ENCODE data around the gene ICAM4. TPM values are rescaled to one million over a fixed set of nuclear protein-coding genes. Genes with fewer than 3 reads are reported as not detected.

The ICAM4 gene
- total and polyA plus RNA-seq, 2 of the 13 experiments (the other 11 are each of a cell fraction or from before 2014, with no cell fraction given): 2.9 to 4.0 TPM

DNA sequence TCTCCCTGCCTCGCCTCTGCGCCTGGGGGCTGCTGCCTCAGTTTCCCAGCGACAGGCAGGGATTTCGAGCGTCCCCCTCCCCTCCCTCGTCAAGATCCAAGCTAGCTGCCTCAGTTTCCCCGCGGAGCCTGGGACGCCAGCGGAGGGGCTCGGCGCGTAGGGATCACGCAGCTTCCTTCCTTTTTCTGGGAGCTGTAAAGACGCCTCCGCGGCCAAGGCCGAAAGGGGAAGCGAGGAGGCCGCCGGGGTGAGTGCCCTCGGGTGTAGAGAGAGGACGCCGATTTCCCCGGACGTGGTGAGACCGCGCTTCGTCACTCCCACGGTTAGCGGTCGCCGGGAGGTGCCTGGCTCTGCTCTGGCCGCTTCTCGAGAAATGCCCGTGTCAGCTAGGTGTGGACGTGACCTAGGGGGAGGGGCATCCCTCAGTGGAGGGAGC lies 16.6 kb upstream of the ICAM4 start (continued):
- TF ChIP-seq, protein P1, sequence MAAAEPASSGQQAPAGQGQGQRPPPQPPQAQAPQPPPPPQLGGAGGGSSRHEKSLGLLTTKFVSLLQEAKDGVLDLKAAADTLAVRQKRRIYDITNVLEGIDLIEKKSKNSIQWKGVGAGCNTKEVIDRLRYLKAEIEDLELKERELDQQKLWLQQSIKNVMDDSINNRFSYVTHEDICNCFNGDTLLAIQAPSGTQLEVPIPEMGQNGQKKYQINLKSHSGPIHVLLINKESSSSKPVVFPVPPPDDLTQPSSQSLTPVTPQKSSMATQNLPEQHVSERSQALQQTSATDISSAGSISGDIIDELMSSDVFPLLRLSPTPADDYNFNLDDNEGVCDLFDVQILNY (CRISPR knock-in tag; conservative IDR thresholded peaks at IDR 0.05): no peak
- TF ChIP-seq MEIS1 (CRISPR knock-in tag; IDR thresholded peaks at IDR 0.05; ENCODE audit: borderline replicate concordance) (0 out of 2 replicates have a peak, but pooled peaks have one; percentile 6), YEATS4 (CRISPR knock-in tag; IDR thresholded peaks at IDR 0.05; ENCODE audit: borderline replicate concordance) (no peak), ZNF335 (CRISPR knock-in tag; IDR thresholded peaks at IDR 0.05) (no peak), SIX4 (CRISPR knock-in tag; IDR thresholded peaks at IDR 0.05) (no peak), ZNF780A (CRISPR knock-in tag; IDR thresholded peaks at IDR 0.05) (0 out of 2 replicates have a peak, but pooled peaks have one; percentile 17), MEF2D (CRISPR knock-in tag; IDR thresholded peaks at IDR 0.05) (0 out of 2 replicates have a peak, but pooled peaks have one; percentile 8), MYNN (CRISPR knock-in tag; IDR thresholded peaks at IDR 0.05; ENCODE audit: low read depth) (no peak), CAMTA2 (CRISPR knock-in tag; IDR thresholded peaks at IDR 0.05; ENCODE audit: borderline replicate concordance) (no peak), ZBTB38 (CRISPR knock-in tag; IDR thresholded peaks at IDR 0.05) (peak; percentile 96; the same call in 1 of the 2 replicates), RFX5 (IDR thresholded peaks at IDR 0.05; ENCODE audit: low read depth, low read length) (no peak), PRMT3 (CRISPR knock-in tag; IDR thresholded peaks at IDR 0.05; ENCODE audit: borderline replicate concordance, low read depth) (no peak), ZNF577 (CRISPR knock-in tag; IDR thresholded peaks at IDR 0.05; ENCODE audit: borderline replicate concordance, low read depth) (no peak), ZNF530 (CRISPR knock-in tag; IDR thresholded peaks at IDR 0.05; ENCODE audit: low read depth) (no peak), IRF2 (CRISPR knock-in tag; IDR thresholded peaks at IDR 0.05) (no peak), ATAD3A (CRISPR knock-in tag; IDR thresholded peaks at IDR 0.05) (no peak), SIX1 (CRISPR knock-in tag; IDR thresholded peaks at IDR 0.05; ENCODE audit: borderline replicate concordance) (no peak), SMAD1 (CRISPR knock-in tag; IDR thresholded peaks at IDR 0.05; ENCODE audit: borderline replicate concordance, low read depth) (no peak), SATB2 (CRISPR knock-in tag; IDR thresholded peaks at IDR 0.05) (no peak), ZNF205 (CRISPR knock-in tag; IDR thresholded peaks at IDR 0.05) (no peak), ZNF709 (CRISPR knock-in tag; IDR thresholded peaks at IDR 0.05) (no peak), ZNF343 (CRISPR knock-in tag; IDR thresholded peaks at IDR 0.05) (no peak), PPARG (CRISPR knock-in tag; conservative IDR thresholded peaks at IDR 0.05) (no peak), KLF9 (CRISPR knock-in tag; IDR thresholded peaks at IDR 0.05; ENCODE audit: low read depth) (no peak), ZBTB8A (CRISPR knock-in tag; IDR thresholded peaks at IDR 0.05; ENCODE audit: borderline replicate concordance, low read depth) (no peak)
- TF ChIP-seq, protein P2, sequence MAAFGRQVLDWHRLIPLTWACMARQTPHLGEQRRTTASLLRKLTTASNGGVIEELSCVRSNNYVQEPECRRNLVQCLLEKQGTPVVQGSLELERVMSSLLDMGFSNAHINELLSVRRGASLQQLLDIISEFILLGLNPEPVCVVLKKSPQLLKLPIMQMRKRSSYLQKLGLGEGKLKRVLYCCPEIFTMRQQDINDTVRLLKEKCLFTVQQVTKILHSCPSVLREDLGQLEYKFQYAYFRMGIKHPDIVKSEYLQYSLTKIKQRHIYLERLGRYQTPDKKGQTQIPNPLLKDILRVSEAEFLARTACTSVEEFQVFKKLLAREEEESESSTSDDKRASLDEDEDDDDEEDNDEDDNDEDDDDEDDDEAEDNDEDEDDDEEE (CRISPR knock-in tag; IDR thresholded peaks at IDR 0.05): no peak
- TF ChIP-seq, protein P3, sequence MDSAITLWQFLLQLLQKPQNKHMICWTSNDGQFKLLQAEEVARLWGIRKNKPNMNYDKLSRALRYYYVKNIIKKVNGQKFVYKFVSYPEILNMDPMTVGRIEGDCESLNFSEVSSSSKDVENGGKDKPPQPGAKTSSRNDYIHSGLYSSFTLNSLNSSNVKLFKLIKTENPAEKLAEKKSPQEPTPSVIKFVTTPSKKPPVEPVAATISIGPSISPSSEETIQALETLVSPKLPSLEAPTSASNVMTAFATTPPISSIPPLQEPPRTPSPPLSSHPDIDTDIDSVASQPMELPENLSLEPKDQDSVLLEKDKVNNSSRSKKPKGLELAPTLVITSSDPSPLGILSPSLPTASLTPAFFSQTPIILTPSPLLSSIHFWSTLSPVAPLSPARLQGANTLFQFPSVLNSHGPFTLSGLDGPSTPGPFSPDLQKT (CRISPR knock-in tag; IDR thresholded peaks at IDR 0.05; ENCODE audit: borderline replicate concordance): no peak
- TF ChIP-seq, protein P4, sequence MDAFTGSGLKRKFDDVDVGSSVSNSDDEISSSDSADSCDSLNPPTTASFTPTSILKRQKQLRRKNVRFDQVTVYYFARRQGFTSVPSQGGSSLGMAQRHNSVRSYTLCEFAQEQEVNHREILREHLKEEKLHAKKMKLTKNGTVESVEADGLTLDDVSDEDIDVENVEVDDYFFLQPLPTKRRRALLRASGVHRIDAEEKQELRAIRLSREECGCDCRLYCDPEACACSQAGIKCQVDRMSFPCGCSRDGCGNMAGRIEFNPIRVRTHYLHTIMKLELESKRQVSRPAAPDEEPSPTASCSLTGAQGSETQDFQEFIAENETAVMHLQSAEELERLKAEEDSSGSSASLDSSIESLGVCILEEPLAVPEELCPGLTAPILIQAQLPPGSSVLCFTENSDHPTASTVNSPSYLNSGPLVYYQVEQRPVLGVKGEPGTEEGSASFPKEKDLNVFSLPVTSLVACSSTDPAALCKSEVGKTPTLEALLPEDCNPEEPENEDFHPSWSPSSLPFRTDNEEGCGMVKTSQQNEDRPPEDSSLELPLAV (CRISPR knock-in tag; conservative IDR thresholded peaks at IDR 0.05; ENCODE audit: low read depth): no peak
